HepG2 (cell line): ENCODE measurements around the gene BARX2. TPM values are rescaled to one million over a fixed set of nuclear protein-coding genes. Genes with fewer than 3 reads are reported as not detected.

Source experiments
- ATAC-seq: fragments of 200-7000 bp; cut with Tn5 transposase; 3 replicates; pipeline ENCODE4 v1.9.1; 2020; ENCODE audit warnings: mild to moderate bottlenecking, moderate library complexity
- BruUV-seq: library from RNA; stranded (reverse); fragments of 400-500 nt; replicated peaks from 2 replicates; lab custom pipeline; 2021; lab: Mats Ljungman, UMichigan
- CTCF ChIA-PET: fragments of 300-600 bp; formaldehyde crosslinking; extraction: SDS; loops from one replicate; lab custom pipeline; 2021; ENCODE audit warnings: low total read pairs, inconsistent platforms, low intra/inter-chr PET ratio; lab: Yijun Ruan, JAX
- POLR2A ChIA-PET: fragments of 350-600 bp; sonication (Branson Sonifier 250); formaldehyde crosslinking; loops from one replicate; lab custom pipeline; 2020; ENCODE audit warnings: antibody characterized with exemption, inconsistent platforms; lab: Yijun Ruan, JAX
- DNase-seq: peaks from one replicate; pipeline ENCODE4 v3.0.0-alpha.2; 2015; ENCODE audit warnings: low spot score
- FAIRE-seq: peaks from 3 replicates; lab custom pipeline; 2011; peaks lifted over from hg19 to GRCh38; lab: Jason Lieb, UNC
- H2AFZ ChIP-seq: one replicate; pipeline ENCODE4 v1.6.1; 2011; ENCODE audit warnings: low read length, inconsistent platforms
- H3K27ac ChIP-seq: fragments of 300-600 bp; 3 replicates; pipeline ENCODE4 v1.8.0; 2011; ENCODE audit warnings: mixed run types, mild to moderate bottlenecking, mixed read lengths, low read length, inconsistent platforms; ENCODE audit not compliant: insufficient read depth; ENCODE audit errors: extremely low read length
- H3K27me3 ChIP-seq, 2 experiments: fragments of 200-600 bp in 1 of 2; 2 replicates in 1 of 2; 3 replicates in 1 of 2; pipeline versions ENCODE4 v1.6.0 to v1.8.0; 2011; ENCODE audit warnings: low read length in 2 of 2, mild to moderate bottlenecking in 2 of 2, moderate library complexity in 2 of 2, inconsistent platforms in 1 of 2; ENCODE audit not compliant: insufficient read depth in 2 of 2, control insufficient read depth in 1 of 2
- H3K36me3 ChIP-seq, 2 experiments: fragments of 200-600 bp in 1 of 2; replicated peaks in 1 of 2; 2 replicates in 1 of 2; 3 replicates in 1 of 2; pipeline versions ENCODE4 v1.5.1 to v1.8.0; 2011; ENCODE audit warnings: low read length in 2 of 2, inconsistent platforms in 1 of 2; ENCODE audit not compliant: insufficient read depth in 2 of 2, control insufficient read depth in 1 of 2
- H3K4me1 ChIP-seq: 2 replicates; pipeline ENCODE4 v1.5.1; 2012; ENCODE audit warnings: low read length, inconsistent platforms; ENCODE audit not compliant: insufficient read depth
- H3K4me2 ChIP-seq: 2 replicates; pipeline ENCODE4 v1.6.0; 2011; ENCODE audit warnings: low read depth, low read length, inconsistent platforms
- H3K4me3 ChIP-seq, 3 experiments: fragments of 200-600 bp in 1 of 3; sonication (generic), shearing (Covaris generic) in 1 of 3; replicated peaks in 1 of 3; 2 replicates each; pipeline ENCODE4 v1.5.1; 2011 to 2016; ENCODE audit warnings: low read length in 3 of 3, inconsistent platforms in 2 of 3, low read depth in 2 of 3, mild to moderate bottlenecking in 2 of 3, control low read depth in 1 of 3, mixed read lengths in 1 of 3; ENCODE audit not compliant: insufficient read depth in 1 of 3
- H3K79me2 ChIP-seq: one replicate; pipeline ENCODE4 v1.6.1; 2011; ENCODE audit warnings: low read length, inconsistent platforms; ENCODE audit not compliant: insufficient read depth
- H3K9ac ChIP-seq: 2 replicates; pipeline ENCODE4 v1.6.0; 2011; ENCODE audit warnings: mild to moderate bottlenecking, low read depth, low read length, inconsistent platforms; ENCODE audit not compliant: insufficient read depth
- H3K9me3 ChIP-seq: 2 replicates; pipeline ENCODE4 v1.5.1; 2012; ENCODE audit warnings: mild to moderate bottlenecking, low read length
- H4K20me1 ChIP-seq: 2 replicates; pipeline ENCODE4 v1.6.0; 2011; ENCODE audit warnings: inconsistent platforms, mild to moderate bottlenecking, low read length, moderate library complexity; ENCODE audit not compliant: insufficient read depth
- ARID3A ChIP-seq: IDR thresholded peaks from 2 replicates; pipeline ENCODE4 v1.6.1; 2012; ENCODE audit warnings: low read depth, low read length, improper control_type of control experiment
- ASH2L ChIP-seq: fragments of 300-600, 200-600 bp; sonication (generic); IDR thresholded peaks from 2 replicates; pipeline ENCODE4 v1.7.0; 2017; ENCODE audit warnings: low read depth, mild to moderate bottlenecking, moderate library complexity, mixed read lengths, low read length; ENCODE audit not compliant: insufficient read length
- ELF4 ChIP-seq: sonication (generic); formaldehyde crosslinking; IDR thresholded peaks from 2 replicates; pipeline ENCODE4 v1.5.0; 2020; ENCODE audit warnings: missing genetic modification reagents, mild to moderate bottlenecking, moderate library complexity, borderline replicate concordance
- HNF1A ChIP-seq, 2 experiments: sonication (generic) in 1 of 2; formaldehyde crosslinking in 1 of 2; IDR thresholded peaks; 2 replicates each; pipeline versions ENCODE4 v1.4.0 to v1.6.1; 2016 to 2020; ENCODE audit warnings: borderline replicate concordance in 1 of 2, low read depth in 1 of 2, mild to moderate bottlenecking in 1 of 2, missing genetic modification reagents in 1 of 2
- KLF16 ChIP-seq, 2 experiments: sonication (generic) in 1 of 2; formaldehyde crosslinking in 1 of 2; IDR thresholded peaks; 2 replicates each; pipeline versions ENCODE4 v1.6.1 to v1.8.0; 2016 to 2023; ENCODE audit warnings: missing genetic modification reagents in 2 of 2, missing compliant biosample characterization in 1 of 2
- MTA3 ChIP-seq: sonication (generic); formaldehyde crosslinking; IDR thresholded peaks from 2 replicates; pipeline ENCODE4 v1.4.0; 2020; ENCODE audit warnings: missing genetic modification reagents
- NR0B2 ChIP-seq: sonication (generic); formaldehyde crosslinking; IDR thresholded peaks from 2 replicates; pipeline ENCODE4 v1.4.0; 2020; ENCODE audit warnings: mild to moderate bottlenecking, missing genetic modification reagents
- NR2C2 ChIP-seq: sonication (generic); formaldehyde crosslinking; IDR thresholded peaks from 2 replicates; pipeline ENCODE4 v1.4.0; 2020; ENCODE audit warnings: missing genetic modification reagents, mild to moderate bottlenecking, moderate library complexity, borderline replicate concordance
- RELA ChIP-seq: sonication (generic); formaldehyde crosslinking; IDR thresholded peaks from 2 replicates; pipeline ENCODE4 v1.4.0; 2020; ENCODE audit warnings: missing genetic modification reagents
- SMAD9 ChIP-seq: sonication (generic); formaldehyde crosslinking; IDR thresholded peaks from 2 replicates; pipeline ENCODE4 v1.5.1; 2020; ENCODE audit warnings: mild to moderate bottlenecking, missing genetic modification reagents
- TCF12 ChIP-seq, 2 experiments: fragments of 450-650 bp in 1 of 2; sonication (generic) in 1 of 2; formaldehyde crosslinking in 1 of 2; IDR thresholded peaks; 2 replicates each; pipeline versions ENCODE4 v1.6.1 to v1.8.0; 2017 to 2022; ENCODE audit warnings: antibody characterized with exemption in 1 of 2, mild to moderate bottlenecking in 1 of 2, missing genetic modification reagents in 1 of 2, moderate library complexity in 1 of 2
- ZFP82 ChIP-seq: sonication (generic); formaldehyde crosslinking; IDR thresholded peaks from 2 replicates; pipeline ENCODE4 v1.5.1; 2020; ENCODE audit warnings: mild to moderate bottlenecking, missing genetic modification reagents, borderline replicate concordance
- ZNF598 ChIP-seq: sonication (generic); formaldehyde crosslinking; IDR thresholded peaks from 2 replicates; pipeline ENCODE4 v1.5.1; 2020; ENCODE audit warnings: mild to moderate bottlenecking, missing genetic modification reagents, borderline replicate concordance
- ZNF766 ChIP-seq: sonication (generic); formaldehyde crosslinking; IDR thresholded peaks from 2 replicates; pipeline ENCODE4 v1.5.0; 2020; ENCODE audit warnings: missing genetic modification reagents, borderline replicate concordance
- ZNF782 ChIP-seq: sonication (generic); formaldehyde crosslinking; IDR thresholded peaks from 2 replicates; pipeline ENCODE4 v1.4.0; 2020; ENCODE audit warnings: missing genetic modification reagents, mild to moderate bottlenecking, borderline replicate concordance
- ZNF883 ChIP-seq: sonication (generic); formaldehyde crosslinking; IDR thresholded peaks from 2 replicates; pipeline ENCODE4 v1.5.1; 2020; ENCODE audit warnings: mild to moderate bottlenecking, missing genetic modification reagents; ENCODE audit errors: not compliant biosample characterization
- WGBS: methylation state at CpG from one replicate; pipeline ENCODE4 v1.1.6; 2017; ENCODE audit warnings: low lambda C conversion rate; 5-methylcytosine and 5-hydroxymethylcytosine counted together
- in situ Hi-C: cut with HindIII; loops from 2 replicates; pipeline ENCODE4 v1.10.0; 2017; ENCODE audit warnings: low pct_unique_long_range_greater_than_20kb; ENCODE audit not compliant: extremely low pct_ligation_motif_present
- intact Hi-C: fragments of 100-400 bp; cut with micrococcal nuclease; formaldehyde crosslinking; loops from one replicate; pipeline ENCODE4 v1.10.0; 2022; ENCODE audit not compliant: unreplicated experiment
- polyA plus RNA-seq, 8 experiments: library from polyadenylated mRNA; depleted of rRNA in 3 of 8; stranded (reverse) in 7 of 8; unstranded in 1 of 8; fragments of >200 nt; fragmentation: Illumina TruSeq in 4 of 8; extraction: Trizol in 4 of 8; gene quantifications; 2 replicates each; pipeline versions ENCODE4 v1.2.1 to v1.2.3, GENCODE V29; 2011 to 2016; ENCODE audit warnings: low read depth in 4 of 8, missing spikeins in 1 of 8, mixed read lengths in 1 of 8; ENCODE audit not compliant: insufficient read depth in 1 of 8
- total RNA-seq, 5 experiments: library from RNA; depleted of rRNA; stranded (reverse); fragments of >200 nt; fragmentation: Illumina TruSeq; extraction: Trizol; gene quantifications; 2 replicates each; pipeline ENCODE4 v1.2.3, GENCODE V29; 2016; ENCODE audit warnings: low read depth in 1 of 5

Gene BARX2
- total and polyA plus RNA-seq, 2 of the 13 experiments (the other 11 are each of a cell fraction or from before 2014, with no cell fraction given), result not detected

GRCh38 chr11:129453293-129453721, 77.7 kb downstream of the BARX2 start (continued):
- TF ChIP-seq HNF1A (IDR thresholded peaks at IDR 0.05; ENCODE audit: low read depth), result no peak
- TF ChIP-seq HNF1A (CRISPR knock-in tag; IDR thresholded peaks at IDR 0.05; ENCODE audit: borderline replicate concordance), result no peak
- no peak for TF ChIP-seq RELA (CRISPR knock-in tag)
- TF ChIP-seq, all 625 proteins: peak for 0

- Histone ChIP-seq H3K9ac (no peak overlapping the region), H3K36me3 (no peaks in the 10 kb centered on the region), H4K20me1 (no peaks in the 10 kb centered on the region), H2AFZ (no peak overlapping the region), H3K9me3 (no peaks in the 10 kb centered on the region), H3K4me3 (no peak overlapping the region), H3K79me2 (no peaks in the 10 kb centered on the region), H3K27me3 (peaks cover 1 to 23% of the 10 kb centered on the region in 2 experiments; a peak in 3 of 5 replicates), H3K4me1 (peaks cover 20% of the 10 kb centered on the region), H3K4me2 (no peak overlapping the region), H3K27ac (no peak overlapping the region)
- in situ Hi-C loops (no loop called here), intact Hi-C loops (no loop called here)
- DNase-seq (no peak), FAIRE-seq (no peak), ATAC-seq (no peak)
- 64% methylated on average over 4 of the region's 4 CpGs for WGBS
- POLR2A ChIA-PET, result no interaction called here
- CTCF ChIA-PET, result no interaction called here
- no TSS peak for BruUV-seq
- no peak for TF ChIP-seq SMAD9 (CRISPR knock-in tag)
- no peak for TF ChIP-seq TCF12 (IDR thresholded peaks at IDR 0.05)
- no peak for TF ChIP-seq TCF12 (CRISPR knock-in tag; IDR thresholded peaks at IDR 0.05)
- TF ChIP-seq ARID3A, result no peak
- TF ChIP-seq ZNF598 (CRISPR knock-in tag), result no peak
- TF ChIP-seq ZFP82, result no peak
- TF ChIP-seq ZNF766, result no peak
- TF ChIP-seq ELF4 (CRISPR knock-in tag), result no peak
- TF ChIP-seq ZNF883, result no peak
- no peak for TF ChIP-seq NR2C2 (CRISPR knock-in tag)
- no peak for TF ChIP-seq ASH2L
- TF ChIP-seq ZNF782 (CRISPR knock-in tag), result no peak
- TF ChIP-seq KLF16 (CRISPR knock-in tag; IDR thresholded peaks at IDR 0.05), result no peak
- TF ChIP-seq NR0B2 (CRISPR knock-in tag), result no peak
- no peak for TF ChIP-seq MTA3 (CRISPR knock-in tag)
Measured at GRCh38 chr11:129455101-129455500, 79.5 kb downstream of the BARX2 start.
